COR-L47 (cell line): ENCODE results near the gene ZNF473.
"Not testable (repeated sequence)": the region's sequence is repeated elsewhere in the genome, so short reads cannot be mapped to it uniquely, and the experiment has no call there.

ENCODE experiments used
- DNase-seq: peaks from one replicate; lab custom pipeline; 2025; lab: John Stamatoyannopoulos, UW

Gene ZNF473

GRCh38 chr19:50099696-50100095, 73.9 kb downstream of the ZNF473 start:
- not testable (repeated sequence) for DNase-seq

GRCh38 chr19:50100946-50101345, 75.1 kb downstream of the ZNF473 start:
- DNase-seq: not testable (repeated sequence)
